ENCODE results near the gene CTBP2.

Gene CTBP2

GRCh38 chr10:124971276-124971675 lies 189.1 kb downstream of the CTBP2 start:
- ChIA-PET CTCF (interaction anchor here (1.0 kb wide), 1 partner anchor 22 kb away, joined by 3 read pairs; no protein-coding TSS in a partner anchor), POLR2A (no interaction called here)
- no peak for DNase-seq (ENCODE audit: extremely low spot score)
- TF ChIP-seq LEF1 (IDR thresholded peaks at IDR 0.05; ENCODE audit: borderline replicate concordance): no peak
- no peak for TF ChIP-seq ARNT (IDR thresholded peaks at IDR 0.05)
- no peak for TF ChIP-seq FOXA1 (IDR thresholded peaks at IDR 0.05)
- no peak for TF ChIP-seq ELF4 (IDR thresholded peaks at IDR 0.05)
- no peak for TF ChIP-seq FOXK2 (IDR thresholded peaks at IDR 0.05)
- no peak for TF ChIP-seq TARDBP (IDR thresholded peaks at IDR 0.05)
- TF ChIP-seq BHLHE40 (IDR thresholded peaks at IDR 0.05; ENCODE audit: borderline replicate concordance): no peak

DNA sequence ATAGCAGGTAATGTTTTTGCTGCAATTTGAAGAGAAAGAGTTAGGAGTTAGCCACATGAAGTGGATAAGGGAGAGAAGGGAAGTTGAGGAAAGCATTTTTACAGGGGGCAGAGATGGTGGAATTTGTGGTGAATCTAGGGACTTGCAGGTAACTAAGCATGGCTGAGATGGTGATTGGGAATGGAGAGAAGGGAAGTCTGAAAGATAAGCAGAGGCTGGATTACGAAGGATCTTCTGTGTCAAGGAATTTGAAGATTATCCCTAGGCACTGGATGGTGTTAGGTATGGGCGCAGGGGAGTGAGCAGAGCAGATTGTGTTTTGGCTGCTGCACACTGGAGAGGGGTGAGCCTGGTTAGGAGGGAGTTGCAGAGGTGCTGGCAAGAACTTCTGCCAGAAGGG lies 193.1 kb downstream of the CTBP2 start:
- POLR2A ChIA-PET: no interaction called here
- TF ChIP-seq FOXK2 (IDR thresholded peaks at IDR 0.05) (no peak), NFRKB (IDR thresholded peaks at IDR 0.05) (no peak), LEF1 (IDR thresholded peaks at IDR 0.05; ENCODE audit: borderline replicate concordance) (no peak), ZNF384 (IDR thresholded peaks at IDR 0.05) (no peak), CTBP1 (IDR thresholded peaks at IDR 0.05; ENCODE audit: borderline replicate concordance) (no peak), SP1 (IDR thresholded peaks at IDR 0.05) (no peak), HDGF (IDR thresholded peaks at IDR 0.05; ENCODE audit: borderline replicate concordance) (no peak)
- no peak for DNase-seq (ENCODE audit: extremely low spot score)
- CTCF ChIA-PET: no interaction called here

- CTCF ChIA-PET: no interaction called here
- TF ChIP-seq CTBP1 (IDR thresholded peaks at IDR 0.05; ENCODE audit: borderline replicate concordance) (no peak), NFRKB (IDR thresholded peaks at IDR 0.05) (no peak), FOXM1 (IDR thresholded peaks at IDR 0.05; ENCODE audit: borderline replicate concordance) (no peak), SP1 (IDR thresholded peaks at IDR 0.05) (no peak), ARNT (IDR thresholded peaks at IDR 0.05) (no peak), HDGF (IDR thresholded peaks at IDR 0.05; ENCODE audit: borderline replicate concordance) (no peak), FOXA1 (IDR thresholded peaks at IDR 0.05) (no peak), FOXK2 (IDR thresholded peaks at IDR 0.05) (no peak), ELF4 (IDR thresholded peaks at IDR 0.05) (no peak), SUZ12 (IDR thresholded peaks at IDR 0.05) (no peak), TARDBP (IDR thresholded peaks at IDR 0.05) (no peak)
- POLR2A ChIA-PET: interaction anchor here (1.5 kb wide), 1 partner anchor 174 kb away, joined by 4 read pairs; the partner anchor contains the start of gene EEF1AKMT2
Measured at GRCh38 chr10:124966008-124966407, 194.4 kb downstream of the CTBP2 start.

DNA sequence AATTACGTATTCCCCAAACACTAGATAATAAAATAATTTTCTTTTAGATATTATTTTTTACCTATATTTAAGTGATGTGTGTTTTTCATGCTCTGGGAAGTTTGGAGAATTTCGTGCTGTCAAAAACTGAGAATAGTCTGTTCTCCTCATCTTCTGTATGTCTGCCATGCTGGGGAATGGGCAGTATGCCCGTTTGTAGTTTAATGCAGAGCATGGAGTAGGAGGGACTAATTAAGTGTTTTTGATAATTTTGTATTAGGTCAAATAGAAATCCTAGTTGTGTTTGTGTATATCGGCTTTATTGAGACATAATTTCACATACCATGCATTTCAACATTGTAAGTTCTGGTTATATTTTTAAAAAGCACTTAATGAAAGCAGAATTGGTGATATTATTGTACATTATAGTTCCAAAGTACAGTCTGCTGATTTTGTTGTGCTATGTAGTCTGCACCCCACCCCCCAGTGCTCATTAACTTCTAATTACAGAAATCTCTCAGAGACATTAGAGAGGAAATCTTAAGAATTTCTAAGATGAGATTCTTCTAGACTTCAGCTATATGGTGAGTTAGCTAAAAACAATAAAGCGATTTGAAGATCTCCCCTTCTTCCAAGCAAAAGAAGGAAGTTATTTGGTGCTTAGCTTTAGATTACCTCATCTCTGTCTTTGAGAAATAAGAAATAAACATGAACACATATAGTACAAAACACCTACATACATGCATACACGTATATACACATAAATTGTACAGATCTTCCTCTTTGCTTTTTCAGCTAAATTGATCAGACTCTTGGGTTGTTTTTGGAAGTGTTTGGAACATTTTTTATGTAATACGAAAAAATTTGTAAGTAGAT lies 196.3 kb downstream of the CTBP2 start:
- POLR2A ChIA-PET: no interaction called here
- DNase-seq (ENCODE audit: extremely low spot score): no peak
- CTCF ChIA-PET: no interaction called here
- TF ChIP-seq CTBP1 (IDR thresholded peaks at IDR 0.05; ENCODE audit: borderline replicate concordance): no peak
- no peak for TF ChIP-seq HDGF (IDR thresholded peaks at IDR 0.05; ENCODE audit: borderline replicate concordance)
- no peak for TF ChIP-seq L3MBTL2 (conservative IDR thresholded peaks at IDR 0.05)
- TF ChIP-seq, protein P1, sequence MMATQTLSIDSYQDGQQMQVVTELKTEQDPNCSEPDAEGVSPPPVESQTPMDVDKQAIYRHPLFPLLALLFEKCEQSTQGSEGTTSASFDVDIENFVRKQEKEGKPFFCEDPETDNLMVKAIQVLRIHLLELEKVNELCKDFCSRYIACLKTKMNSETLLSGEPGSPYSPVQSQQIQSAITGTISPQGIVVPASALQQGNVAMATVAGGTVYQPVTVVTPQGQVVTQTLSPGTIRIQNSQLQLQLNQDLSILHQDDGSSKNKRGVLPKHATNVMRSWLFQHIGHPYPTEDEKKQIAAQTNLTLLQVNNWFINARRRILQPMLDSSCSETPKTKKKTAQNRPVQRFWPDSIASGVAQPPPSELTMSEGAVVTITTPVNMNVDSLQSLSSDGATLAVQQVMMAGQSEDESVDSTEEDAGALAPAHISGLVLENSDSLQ (IDR thresholded peaks at IDR 0.05): no peak
- TF ChIP-seq LEF1 (IDR thresholded peaks at IDR 0.05; ENCODE audit: borderline replicate concordance): no peak
- TF ChIP-seq ELF4 (IDR thresholded peaks at IDR 0.05): no peak
- TF ChIP-seq BHLHE40 (IDR thresholded peaks at IDR 0.05; ENCODE audit: borderline replicate concordance): no peak
- TF ChIP-seq NFRKB (IDR thresholded peaks at IDR 0.05): no peak
- TF ChIP-seq FOXA1 (IDR thresholded peaks at IDR 0.05): no peak

More at GRCh38 chr10:124966008-124966407, 194.4 kb downstream of the CTBP2 start:
- no peak for DNase-seq (ENCODE audit: extremely low spot score)

GRCh38 chr10:124962421-124962820 lies 197.9 kb downstream of the CTBP2 start:
- TF ChIP-seq ARNT (IDR thresholded peaks at IDR 0.05) (no peak), BHLHE40 (IDR thresholded peaks at IDR 0.05; ENCODE audit: borderline replicate concordance) (no peak), TARDBP (IDR thresholded peaks at IDR 0.05) (no peak), SUZ12 (IDR thresholded peaks at IDR 0.05) (no peak), FOXA1 (IDR thresholded peaks at IDR 0.05) (no peak), SP1 (IDR thresholded peaks at IDR 0.05) (no peak), NFRKB (IDR thresholded peaks at IDR 0.05) (no peak), L3MBTL2 (conservative IDR thresholded peaks at IDR 0.05) (no peak), ZNF384 (IDR thresholded peaks at IDR 0.05) (no peak), LEF1 (IDR thresholded peaks at IDR 0.05; ENCODE audit: borderline replicate concordance) (no peak), FOXK2 (IDR thresholded peaks at IDR 0.05) (no peak), FOXM1 (IDR thresholded peaks at IDR 0.05; ENCODE audit: borderline replicate concordance) (no peak)
- POLR2A ChIA-PET: no interaction called here
- no peak for DNase-seq (ENCODE audit: extremely low spot score)
- CTCF ChIA-PET: no interaction called here

GRCh38 chr10:124961248-124961570 lies 199.2 kb downstream of the CTBP2 start:
- TF ChIP-seq ARNT (IDR thresholded peaks at IDR 0.05): no peak
- no peak for TF ChIP-seq NFRKB (IDR thresholded peaks at IDR 0.05)
- ChIA-PET POLR2A (no interaction called here), CTCF (interaction anchor here (0.7 kb wide), 1 partner anchor 403 kb away, joined by 3 read pairs; no protein-coding TSS in a partner anchor)
- no peak for DNase-seq (ENCODE audit: extremely low spot score)

DNA sequence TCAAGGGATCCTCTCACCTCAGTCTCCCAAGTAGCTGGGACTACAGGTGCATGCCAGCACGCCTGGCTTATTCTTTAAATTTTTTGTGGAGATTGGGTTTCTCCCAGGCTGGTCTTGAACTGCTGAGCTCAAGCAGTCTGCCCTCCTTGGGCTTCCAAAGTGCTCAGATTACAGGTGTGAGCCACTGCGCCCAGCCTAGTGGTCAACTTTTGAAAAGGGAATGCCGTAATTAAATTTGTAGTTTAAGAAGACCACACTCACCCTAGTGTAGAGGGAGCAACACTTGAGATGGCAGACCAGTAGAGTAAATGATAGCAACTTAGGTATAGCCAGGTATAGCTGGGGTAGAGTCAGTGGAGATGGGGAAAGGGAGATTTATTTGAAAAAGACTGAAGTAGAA lies 200.8 kb downstream of the CTBP2 start:
- no peak for TF ChIP-seq FOXK2 (IDR thresholded peaks at IDR 0.05)
- no peak for TF ChIP-seq SUZ12 (IDR thresholded peaks at IDR 0.05)
- TF ChIP-seq BHLHE40 (IDR thresholded peaks at IDR 0.05; ENCODE audit: borderline replicate concordance): no peak
- TF ChIP-seq NFRKB (IDR thresholded peaks at IDR 0.05): no peak
- TF ChIP-seq, protein P1 (IDR thresholded peaks at IDR 0.05): no peak
- TF ChIP-seq ELF4 (IDR thresholded peaks at IDR 0.05): no peak
- TF ChIP-seq CTBP1 (IDR thresholded peaks at IDR 0.05; ENCODE audit: borderline replicate concordance): no peak
- no peak for TF ChIP-seq HDGF (IDR thresholded peaks at IDR 0.05; ENCODE audit: borderline replicate concordance)
- no peak for TF ChIP-seq LEF1 (IDR thresholded peaks at IDR 0.05; ENCODE audit: borderline replicate concordance)
- TF ChIP-seq SP1 (IDR thresholded peaks at IDR 0.05): no peak
- TF ChIP-seq TARDBP (IDR thresholded peaks at IDR 0.05): no peak
- no peak for TF ChIP-seq L3MBTL2 (conservative IDR thresholded peaks at IDR 0.05)
- CTCF ChIA-PET: no interaction called here
- POLR2A ChIA-PET: no interaction called here
- DNase-seq (ENCODE audit: extremely low spot score): no peak
